ENCODE results near the gene CCIN. TPM values are rescaled to one million over a fixed set of nuclear protein-coding genes. Genes with fewer than 3 reads are reported as not detected.

CCIN gene
- total RNA-seq, 1 experiment from 2014 or later: 0.20 TPM

- RAD21 ChIA-PET (ENCODE audit: low non-redundant PET in 1 of 2, low total read pairs in 2 of 2, uncharacterized antibody in 2 of 2, unreplicated experiment in 2 of 2): no interaction called here
- CTCF ChIA-PET: no interaction called here
Observed at GRCh38 chr9:36214571-36214970, 45.4 kb downstream of the CCIN start.

More at GRCh38 chr9:36214571-36214970, 45.4 kb downstream of the CCIN start:
- no peak overlapping the region for H3K9ac ChIP-seq (ENCODE audit: low read length)
- DNase-seq (ENCODE audit: low read depth, low spot score) (no peak), ATAC-seq (no peak)
- H3K36me3 ChIP-seq (ENCODE audit: control insufficient read depth in 1 of 2, insufficient read depth in 2 of 2, low read length in 2 of 2): peaks cover 28 to 30% of the 10 kb centered on the region in 2 experiments
- H2AFZ ChIP-seq (ENCODE audit: low read depth, low read length, poor library complexity, severe bottlenecking): no peak overlapping the region
- no peaks in the 10 kb centered on the region for H3K9me3 ChIP-seq (ENCODE audit: control insufficient read depth in 1 of 2, insufficient read depth in 1 of 2, low read depth in 1 of 2, low read length in 2 of 2)
- H3K4me2 ChIP-seq (ENCODE audit: low read length): no peak overlapping the region
- intact Hi-C loops (cut with micrococcal nuclease): no loop called here
- no peaks in the 10 kb centered on the region for H3K9me2 ChIP-seq (ENCODE audit: insufficient read depth)
- H4K20me1 ChIP-seq (ENCODE audit: insufficient read depth): 0 out of 2 replicates have a peak, but pooled peaks cover 3% of the 10 kb centered on the region
- peaks cover 36% of the 10 kb centered on the region for H3K79me2 ChIP-seq (ENCODE audit: insufficient read depth, low read length)
- no TSS peak for BruUV-seq (replicated peaks)
- POLR2A ChIA-PET: no interaction called here
- H3K27ac ChIP-seq (ENCODE audit: low read depth, low read length): no peak overlapping the region
- H3K4me1 ChIP-seq (ENCODE audit: control insufficient read depth in 1 of 2, insufficient read depth in 2 of 2, low read length in 2 of 2): no peaks in the 10 kb centered on the region
- H3K27me3 ChIP-seq (ENCODE audit: insufficient read depth, low read length): no peaks in the 10 kb centered on the region
- no peak overlapping the region for H3K4me3 ChIP-seq (replicated peaks in 1 of 2; ENCODE audit: low read depth in 1 of 2, low read length in 2 of 2)
- TF ChIP-seq YY1 (IDR thresholded peaks at IDR 0.05; ENCODE audit: extremely low read depth, insufficient replicate concordance, low read depth, low read length) (no peak), FOSL1 (IDR thresholded peaks at IDR 0.05; ENCODE audit: low read depth) (no peak), POLR2A (IDR thresholded peaks at IDR 0.05; ENCODE audit: borderline replicate concordance, extremely low read depth, insufficient read depth, insufficient read length) (no peak), SIN3A (IDR thresholded peaks at IDR 0.05; ENCODE audit: low read depth) (no peak), ZNF274 (IDR thresholded peaks at IDR 0.05; ENCODE audit: low read depth, low read length) (no peak), EZH2phosphoT487 (IDR thresholded peaks at IDR 0.05; ENCODE audit: borderline replicate concordance) (no peak), TCF7L2 (IDR thresholded peaks at IDR 0.05; ENCODE audit: borderline replicate concordance, extremely low read depth, insufficient read depth, insufficient read length) (no peak), SP1 (IDR thresholded peaks at IDR 0.05; ENCODE audit: low read depth) (no peak), EZH2 (IDR thresholded peaks at IDR 0.05) (no peak), MAX (IDR thresholded peaks at IDR 0.05) (no peak), EGR1 (IDR thresholded peaks at IDR 0.05; ENCODE audit: low read depth) (no peak), REST (IDR thresholded peaks at IDR 0.05; ENCODE audit: low read depth) (no peak), CTCF (IDR thresholded peaks at IDR 0.05 in 2 of 3, conservative IDR thresholded peaks at IDR 0.05 in 1 of 3; ENCODE audit: borderline replicate concordance in 1 of 3, insufficient read depth in 1 of 3, low read depth in 2 of 3, low read length in 2 of 3) (no peak), ZFX (IDR thresholded peaks at IDR 0.05) (no peak)

All from HCT116 (cell line).